ENCODE measurements around the gene TTC7B.

GRCh38 chr14:90509403-90509802 is 306.8 kb downstream of the TTC7B start:
- no peak for TF ChIP-seq CTCF (IDR thresholded peaks at IDR 0.05)
- no peak for TF ChIP-seq EZH2 (IDR thresholded peaks at IDR 0.05)
- no peak for TF ChIP-seq EZH2phosphoT487 (IDR thresholded peaks at IDR 0.05)

Data from neural progenitor cell (in vitro differentiated cells).